Neural cell (in vitro differentiated cells): Measurements from ENCODE around the gene F5. TPM values are rescaled to one million over a fixed set of nuclear protein-coding genes. Genes with fewer than 3 reads are reported as not detected.

Experiments used
- H2AFZ ChIP-seq: fragments of 200-600, 300-800 bp; sonication (generic), shearing (Covaris generic); 2 replicates; pipeline ENCODE4 v1.6.0; 2014; ENCODE audit warnings: low read depth, mild to moderate bottlenecking, antibody characterized with exemption, low read length, moderate library complexity
- H3F3A ChIP-seq: fragments of 200-600 bp; shearing (Covaris generic); 2 replicates; pipeline ENCODE4 v1.6.1; 2016; ENCODE audit warnings: mild to moderate bottlenecking, moderate library complexity, mixed read lengths, antibody characterized with exemption, low read length; ENCODE audit not compliant: insufficient read depth, poor library complexity, severe bottlenecking
- H3K27ac ChIP-seq: fragments of 200-600, 300-800 bp; sonication (generic), shearing (Covaris generic); 2 replicates; pipeline ENCODE4 v1.5.1; 2014; ENCODE audit warnings: mild to moderate bottlenecking, low read length, moderate library complexity
- H3K27me3 ChIP-seq: fragments of 300-800, 200-600 bp; sonication (generic), shearing (Covaris generic); 2 replicates; pipeline ENCODE4 v1.6.0; 2014; ENCODE audit warnings: mild to moderate bottlenecking, low read depth, low read length, moderate library complexity; ENCODE audit not compliant: insufficient read depth
- H3K36me3 ChIP-seq: fragments of 300-800, 200-600 bp; sonication (generic), shearing (Covaris generic); 2 replicates; pipeline ENCODE4 v1.5.1; 2014; ENCODE audit warnings: mild to moderate bottlenecking, antibody characterized with exemption, low read length, moderate library complexity; ENCODE audit not compliant: insufficient read depth
- H3K4me2 ChIP-seq: fragments of 300-800, 200-600 bp; sonication (generic), shearing (Covaris generic); 2 replicates; pipeline ENCODE4 v1.6.0; 2014; ENCODE audit warnings: mild to moderate bottlenecking, low read length
- H3K4me3 ChIP-seq: fragments of 300-800, 200-600 bp; sonication (generic), shearing (Covaris generic); 2 replicates; pipeline ENCODE4 v1.5.1; 2014; ENCODE audit warnings: mild to moderate bottlenecking, low read length, moderate library complexity
- H3K79me2 ChIP-seq: fragments of 200-600 bp; shearing (Covaris generic); replicated peaks from 2 replicates; pipeline ENCODE4 v1.6.0; 2014; ENCODE audit warnings: mild to moderate bottlenecking, low read length, moderate library complexity; ENCODE audit not compliant: insufficient read depth
- H3K9ac ChIP-seq: fragments of 300-800, 200-600 bp; sonication (generic), shearing (Covaris generic); 2 replicates; pipeline ENCODE4 v1.6.1; 2016; ENCODE audit warnings: mild to moderate bottlenecking, low read length, mixed read lengths
- H3K9me2 ChIP-seq: fragments of 200-600 bp; shearing (Covaris generic); 2 replicates; pipeline ENCODE4 v1.6.1; 2016; ENCODE audit warnings: mild to moderate bottlenecking, low read length, mixed read lengths; ENCODE audit not compliant: insufficient read depth
- H3K9me3 ChIP-seq: fragments of 200-600, 300-800 bp; sonication (generic), shearing (Covaris generic); 2 replicates; pipeline ENCODE4 v1.6.1; 2016; ENCODE audit warnings: mild to moderate bottlenecking, mixed run types, low read length, moderate library complexity, mixed read lengths
- H4K20me1 ChIP-seq: fragments of 200-600 bp; shearing (Covaris generic); 2 replicates; pipeline ENCODE4 v1.6.1; 2016; ENCODE audit warnings: mild to moderate bottlenecking, mixed run types; ENCODE audit not compliant: insufficient read depth
- EP300 ChIP-seq: fragments of 450-650 bp; conservative IDR thresholded peaks from 2 replicates; pipeline ENCODE4 v1.6.1; 2014; ENCODE audit warnings: antibody characterized with exemption, mild to moderate bottlenecking, moderate library complexity; ENCODE audit not compliant: poor library complexity, severe bottlenecking
- EZH2 ChIP-seq: fragments of 200-600, 300-800 bp; shearing (Covaris generic), sonication (generic); IDR thresholded peaks from 2 replicates; pipeline ENCODE4 v1.6.1; 2014; ENCODE audit warnings: antibody characterized with exemption, low read length, borderline replicate concordance, mild to moderate bottlenecking; ENCODE audit not compliant: insufficient read depth, poor library complexity, severe bottlenecking
- MXI1 ChIP-seq: fragments of 450-650 bp; conservative IDR thresholded peaks from 2 replicates; pipeline ENCODE4 v1.6.1; 2014; ENCODE audit warnings: antibody characterized with exemption, mild to moderate bottlenecking; ENCODE audit not compliant: poor library complexity, severe bottlenecking
- POLR2AphosphoS5 ChIP-seq: IDR thresholded peaks from 2 replicates; pipeline ENCODE4 v1.6.1; 2012
- RAD21 ChIP-seq: fragments of 450-650 bp; conservative IDR thresholded peaks from 2 replicates; pipeline ENCODE4 v1.6.1; 2014; ENCODE audit warnings: antibody characterized with exemption, mild to moderate bottlenecking, moderate library complexity
- SMC3 ChIP-seq: fragments of 450-650 bp; conservative IDR thresholded peaks from 2 replicates; pipeline ENCODE4 v1.6.1; 2014; ENCODE audit warnings: antibody characterized with exemption, mild to moderate bottlenecking, moderate library complexity; ENCODE audit not compliant: poor library complexity
- TAF1 ChIP-seq: IDR thresholded peaks from 2 replicates; pipeline ENCODE4 v1.6.1; 2012; ENCODE audit warnings: low read depth
- polyA plus RNA-seq: library from polyadenylated mRNA; depleted of rRNA; stranded (reverse); fragments of >200 nt; gene quantifications from 2 replicates; pipeline ENCODE4 v1.2.3, GENCODE V29; 2014
- TF ChIP-seq, protein P1 (sequence below): fragments of 450-650 bp; IDR thresholded peaks from 2 replicates; pipeline ENCODE4 v1.5.1; 2014; ENCODE audit warnings: antibody characterized with exemption, mild to moderate bottlenecking, moderate library complexity; ENCODE audit not compliant: poor library complexity, severe bottlenecking
- TF ChIP-seq, protein P2 (sequence below): IDR thresholded peaks from 2 replicates; pipeline ENCODE4 v1.6.1; 2012; ENCODE audit warnings: borderline replicate concordance

F5 gene
- polyA plus RNA-seq, 1 donor from 2014 or later, result not detected

DNA sequence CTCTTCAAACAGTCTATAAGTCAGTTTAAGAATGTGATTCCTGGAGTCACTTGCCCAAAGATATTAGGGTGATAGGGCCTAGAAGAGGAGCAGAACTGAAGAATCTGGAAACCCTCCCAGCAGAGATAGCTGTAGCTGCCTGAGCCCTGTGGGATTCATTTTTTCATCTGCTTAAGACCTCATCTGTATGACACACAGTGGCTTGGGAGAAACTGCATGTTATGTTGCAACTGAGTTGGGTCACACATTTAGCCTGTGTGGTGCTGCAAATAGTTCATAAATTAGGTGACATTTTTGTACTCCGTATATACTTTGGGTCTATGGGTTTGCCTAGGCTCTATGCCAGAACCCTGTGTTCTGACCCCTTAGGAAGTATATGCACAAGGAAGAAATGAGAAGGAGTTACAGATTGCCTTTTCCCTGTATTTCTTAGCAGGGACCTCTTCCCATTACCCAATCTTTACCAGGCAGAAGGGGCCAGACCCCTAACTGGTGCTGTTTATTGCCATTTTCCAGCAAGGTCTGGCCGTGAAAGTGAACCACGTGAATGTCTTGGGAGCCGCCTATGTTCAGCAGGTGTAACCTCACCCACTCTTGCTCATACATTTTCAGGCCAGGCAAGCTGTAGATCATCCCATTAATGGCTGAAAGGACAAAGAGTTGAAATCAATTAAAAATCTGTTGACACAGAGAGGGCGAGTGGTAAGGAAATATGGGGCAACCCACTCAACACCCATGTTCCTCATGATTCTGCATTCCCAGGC is 58.6 kb downstream of the F5 start:
- no peak overlapping the region for H3K27ac ChIP-seq
- no peak overlapping the region for H2AFZ ChIP-seq
- H3K27me3 ChIP-seq, result no peaks in the 10 kb centered on the region
- H3K4me3 ChIP-seq, result no peak overlapping the region
- no peaks in the 10 kb centered on the region for H3K9me2 ChIP-seq
- H4K20me1 ChIP-seq, result no peaks in the 10 kb centered on the region
- H3K9ac ChIP-seq, result no peak overlapping the region
- H3K9me3 ChIP-seq, result no peaks in the 10 kb centered on the region
- TF ChIP-seq TAF1 (no peak), SMC3 (no peak), EP300 (no peak), EZH2 (no peak), MXI1 (no peak), POLR2AphosphoS5 (no peak), RAD21 (no peak)
- TF ChIP-seq, protein P1, sequence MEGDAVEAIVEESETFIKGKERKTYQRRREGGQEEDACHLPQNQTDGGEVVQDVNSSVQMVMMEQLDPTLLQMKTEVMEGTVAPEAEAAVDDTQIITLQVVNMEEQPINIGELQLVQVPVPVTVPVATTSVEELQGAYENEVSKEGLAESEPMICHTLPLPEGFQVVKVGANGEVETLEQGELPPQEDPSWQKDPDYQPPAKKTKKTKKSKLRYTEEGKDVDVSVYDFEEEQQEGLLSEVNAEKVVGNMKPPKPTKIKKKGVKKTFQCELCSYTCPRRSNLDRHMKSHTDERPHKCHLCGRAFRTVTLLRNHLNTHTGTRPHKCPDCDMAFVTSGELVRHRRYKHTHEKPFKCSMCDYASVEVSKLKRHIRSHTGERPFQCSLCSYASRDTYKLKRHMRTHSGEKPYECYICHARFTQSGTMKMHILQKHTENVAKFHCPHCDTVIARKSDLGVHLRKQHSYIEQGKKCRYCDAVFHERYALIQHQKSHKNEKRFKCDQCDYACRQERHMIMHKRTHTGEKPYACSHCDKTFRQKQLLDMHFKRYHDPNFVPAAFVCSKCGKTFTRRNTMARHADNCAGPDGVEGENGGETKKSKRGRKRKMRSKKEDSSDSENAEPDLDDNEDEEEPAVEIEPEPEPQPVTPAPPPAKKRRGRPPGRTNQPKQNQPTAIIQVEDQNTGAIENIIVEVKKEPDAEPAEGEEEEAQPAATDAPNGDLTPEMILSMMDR, result no peak
- TF ChIP-seq, protein P2, sequence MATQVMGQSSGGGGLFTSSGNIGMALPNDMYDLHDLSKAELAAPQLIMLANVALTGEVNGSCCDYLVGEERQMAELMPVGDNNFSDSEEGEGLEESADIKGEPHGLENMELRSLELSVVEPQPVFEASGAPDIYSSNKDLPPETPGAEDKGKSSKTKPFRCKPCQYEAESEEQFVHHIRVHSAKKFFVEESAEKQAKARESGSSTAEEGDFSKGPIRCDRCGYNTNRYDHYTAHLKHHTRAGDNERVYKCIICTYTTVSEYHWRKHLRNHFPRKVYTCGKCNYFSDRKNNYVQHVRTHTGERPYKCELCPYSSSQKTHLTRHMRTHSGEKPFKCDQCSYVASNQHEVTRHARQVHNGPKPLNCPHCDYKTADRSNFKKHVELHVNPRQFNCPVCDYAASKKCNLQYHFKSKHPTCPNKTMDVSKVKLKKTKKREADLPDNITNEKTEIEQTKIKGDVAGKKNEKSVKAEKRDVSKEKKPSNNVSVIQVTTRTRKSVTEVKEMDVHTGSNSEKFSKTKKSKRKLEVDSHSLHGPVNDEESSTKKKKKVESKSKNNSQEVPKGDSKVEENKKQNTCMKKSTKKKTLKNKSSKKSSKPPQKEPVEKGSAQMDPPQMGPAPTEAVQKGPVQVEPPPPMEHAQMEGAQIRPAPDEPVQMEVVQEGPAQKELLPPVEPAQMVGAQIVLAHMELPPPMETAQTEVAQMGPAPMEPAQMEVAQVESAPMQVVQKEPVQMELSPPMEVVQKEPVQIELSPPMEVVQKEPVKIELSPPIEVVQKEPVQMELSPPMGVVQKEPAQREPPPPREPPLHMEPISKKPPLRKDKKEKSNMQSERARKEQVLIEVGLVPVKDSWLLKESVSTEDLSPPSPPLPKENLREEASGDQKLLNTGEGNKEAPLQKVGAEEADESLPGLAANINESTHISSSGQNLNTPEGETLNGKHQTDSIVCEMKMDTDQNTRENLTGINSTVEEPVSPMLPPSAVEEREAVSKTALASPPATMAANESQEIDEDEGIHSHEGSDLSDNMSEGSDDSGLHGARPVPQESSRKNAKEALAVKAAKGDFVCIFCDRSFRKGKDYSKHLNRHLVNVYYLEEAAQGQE, result no peak
- no peaks in the 10 kb centered on the region for H3F3A ChIP-seq
- no peaks in the 10 kb centered on the region for H3K36me3 ChIP-seq
- no peak overlapping the region for H3K4me2 ChIP-seq
- no peaks in the 10 kb centered on the region for H3K79me2 ChIP-seq

DNA sequence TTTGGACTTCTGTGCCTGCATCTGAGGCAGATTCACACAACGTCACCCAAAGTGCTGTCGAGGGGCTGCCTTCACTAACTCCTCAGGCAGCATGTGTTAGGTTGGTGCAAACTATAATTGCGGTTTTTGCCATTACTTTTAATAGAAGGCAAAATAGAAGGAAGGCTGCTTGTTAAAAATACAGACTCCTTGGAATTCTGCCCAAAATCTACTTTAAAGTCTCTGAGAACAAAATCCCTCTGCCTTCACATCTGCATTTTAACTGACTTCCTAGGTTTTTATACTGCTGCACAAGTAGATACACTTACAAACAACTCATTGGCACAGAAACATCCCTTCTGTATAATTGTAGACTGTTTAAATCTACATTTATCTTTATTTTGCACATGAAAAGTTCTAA is 59.3 kb downstream of the F5 start:
- no peaks in the 10 kb centered on the region for H3K79me2 ChIP-seq
- no peaks in the 10 kb centered on the region for H3F3A ChIP-seq
- H3K4me3 ChIP-seq, result no peak overlapping the region
- no peak overlapping the region for H3K27ac ChIP-seq
- no peak overlapping the region for H3K4me2 ChIP-seq
- no peaks in the 10 kb centered on the region for H3K9me2 ChIP-seq
- H4K20me1 ChIP-seq, result no peaks in the 10 kb centered on the region
- H3K9me3 ChIP-seq, result no peaks in the 10 kb centered on the region
- TF ChIP-seq, protein P2, result no peak
- no peak for TF ChIP-seq TAF1
- TF ChIP-seq EP300, result no peak
- no peak for TF ChIP-seq POLR2AphosphoS5
- TF ChIP-seq, protein P1, result no peak
- TF ChIP-seq MXI1, result no peak
- TF ChIP-seq EZH2, result no peak
- no peak for TF ChIP-seq SMC3
- TF ChIP-seq RAD21, result no peak
- no peaks in the 10 kb centered on the region for H3K27me3 ChIP-seq
- H2AFZ ChIP-seq, result no peak overlapping the region
- no peak overlapping the region for H3K9ac ChIP-seq
- H3K36me3 ChIP-seq, result no peaks in the 10 kb centered on the region
